RWPE2 (cell line): ENCODE results near the gene TMEM63C.

ENCODE experiments used
- ATAC-seq: fragments of 200-7000 bp; cut with Tn5 transposase; 3 replicates; pipeline ENCODE4 v1.9.1; 2021; ENCODE audit warnings: low read depth
- DNase-seq: peaks from one replicate; pipeline ENCODE4 v3.0.0-alpha.2; 2020; ENCODE audit warnings: low spot score
- H3K27ac ChIP-seq: fragments of 450-650 bp; 2 replicates; pipeline ENCODE4 v1.5.1; 2017; ENCODE audit warnings: mild to moderate bottlenecking; ENCODE audit not compliant: poor library complexity, severe bottlenecking
- H3K27me3 ChIP-seq: fragments of 250-450 bp; sonication (Bioruptor Pico); 2 replicates; pipeline ENCODE4 v1.5.1; 2021; ENCODE audit warnings: mild to moderate bottlenecking, moderate library complexity; ENCODE audit not compliant: insufficient read depth, poor library complexity, severe bottlenecking
- H3K36me3 ChIP-seq: fragments of 250-450 bp; sonication (Bioruptor Pico); 2 replicates; pipeline ENCODE4 v1.5.1; 2020; ENCODE audit warnings: low read depth, mild to moderate bottlenecking, moderate library complexity
- H3K4me1 ChIP-seq: fragments of 250-450 bp; sonication (Bioruptor Pico); 2 replicates; pipeline ENCODE4 v1.5.1; 2021; ENCODE audit warnings: mild to moderate bottlenecking, moderate library complexity; ENCODE audit not compliant: insufficient read depth, poor library complexity, severe bottlenecking
- H3K4me3 ChIP-seq: fragments of 250-450 bp; sonication (Bioruptor Pico); 2 replicates; pipeline ENCODE4 v1.5.1; 2021; ENCODE audit warnings: mild to moderate bottlenecking, moderate library complexity; ENCODE audit not compliant: severe bottlenecking
- H3K9me3 ChIP-seq: fragments of 250-450 bp; sonication (Bioruptor Pico); 2 replicates; pipeline ENCODE4 v1.5.1; 2021; ENCODE audit warnings: mild to moderate bottlenecking, moderate library complexity; ENCODE audit not compliant: severe bottlenecking
- CTCF ChIP-seq: fragments of 450-650 bp; IDR thresholded peaks from one replicate; pipeline ENCODE4 v1.5.1; 2017; ENCODE audit warnings: mild to moderate bottlenecking, moderate library complexity; ENCODE audit not compliant: poor library complexity, severe bottlenecking

The TMEM63C gene

GRCh38 chr14:77181603-77182437 lies at the start of gene TMEM63C:
Gene TMEM63C, plus strand, starts transcription at chr14:77181798. Its CDS starts 37,016 bp downstream, at chr14:77218814.
- no peaks in the 10 kb centered on the region for H3K27me3 ChIP-seq
- H3K4me3 ChIP-seq = peak within 1 kb of the TSS; percentile 49
- no peaks in the 10 kb centered on the region for H3K36me3 ChIP-seq
- no peak for TF ChIP-seq CTCF
- no peaks in the 10 kb centered on the region for H3K9me3 ChIP-seq
- no peak within 1 kb of the TSS for H3K27ac ChIP-seq
- peak; percentile 93 for DNase-seq
- H3K4me1 ChIP-seq = peaks cover 9% of the 10 kb centered on the region
- ATAC-seq = peak; percentile 97

- Histone ChIP-seq H3K27ac (no peak overlapping the region), H3K36me3 (no peaks in the 10 kb centered on the region), H3K4me3 (no peak overlapping the region), H3K9me3 (no peaks in the 10 kb centered on the region), H3K27me3 (peaks cover 25% of the 10 kb centered on the region), H3K4me1 (no peaks in the 10 kb centered on the region)
- ATAC-seq (no peak), DNase-seq (no peak)
- no peak for TF ChIP-seq CTCF
These were observed 49.6 kb upstream of the TMEM63C start for GRCh38 chr14:77131871-77132486.

- Histone ChIP-seq H3K4me3 (no peak overlapping the region), H3K9me3 (no peaks in the 10 kb centered on the region), H3K36me3 (no peaks in the 10 kb centered on the region), H3K4me1 (no peaks in the 10 kb centered on the region), H3K27me3 (peaks cover 38% of the 10 kb centered on the region), H3K27ac (no peak overlapping the region)
- peak; percentile 91 for ATAC-seq
- no peak for TF ChIP-seq CTCF
- peak; percentile 79 for DNase-seq
These were observed 47.8 kb upstream of the TMEM63C start for GRCh38 chr14:77133720-77134338.

GRCh38 chr14:77139022-77139421 lies 42.6 kb upstream of the TMEM63C start:
- ATAC-seq (no peak), DNase-seq (no peak)
- H3K27me3 ChIP-seq = peaks cover 86% of the 10 kb centered on the region
- H3K4me3 ChIP-seq = no peak overlapping the region
- H3K4me1 ChIP-seq = peaks cover 5% of the 10 kb centered on the region
- no peaks in the 10 kb centered on the region for H3K36me3 ChIP-seq
- no peaks in the 10 kb centered on the region for H3K9me3 ChIP-seq
- TF ChIP-seq CTCF = no peak
- no peak overlapping the region for H3K27ac ChIP-seq
